ENCODE measurements around the gene CMTM8. TPM values are rescaled to one million over a fixed set of nuclear protein-coding genes. Genes with fewer than 3 reads are reported as not detected.
"Not testable (repeated sequence)": the region's sequence is repeated elsewhere in the genome, so short reads cannot be mapped to it uniquely, and the experiment has no call there.

Gene CMTM8, protein sequence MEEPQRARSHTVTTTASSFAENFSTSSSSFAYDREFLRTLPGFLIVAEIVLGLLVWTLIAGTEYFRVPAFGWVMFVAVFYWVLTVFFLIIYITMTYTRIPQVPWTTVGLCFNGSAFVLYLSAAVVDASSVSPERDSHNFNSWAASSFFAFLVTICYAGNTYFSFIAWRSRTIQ
- 7.6 TPM for polyA plus RNA-seq (2013, experiment 1 of 4)
- polyA plus RNA-seq (2013, experiment 2 of 4): 6.0 TPM
- 7.4 TPM for polyA plus RNA-seq (2013, experiment 3 of 4)
- 6.8 TPM for polyA plus RNA-seq (2013, experiment 4 of 4)

DNA sequence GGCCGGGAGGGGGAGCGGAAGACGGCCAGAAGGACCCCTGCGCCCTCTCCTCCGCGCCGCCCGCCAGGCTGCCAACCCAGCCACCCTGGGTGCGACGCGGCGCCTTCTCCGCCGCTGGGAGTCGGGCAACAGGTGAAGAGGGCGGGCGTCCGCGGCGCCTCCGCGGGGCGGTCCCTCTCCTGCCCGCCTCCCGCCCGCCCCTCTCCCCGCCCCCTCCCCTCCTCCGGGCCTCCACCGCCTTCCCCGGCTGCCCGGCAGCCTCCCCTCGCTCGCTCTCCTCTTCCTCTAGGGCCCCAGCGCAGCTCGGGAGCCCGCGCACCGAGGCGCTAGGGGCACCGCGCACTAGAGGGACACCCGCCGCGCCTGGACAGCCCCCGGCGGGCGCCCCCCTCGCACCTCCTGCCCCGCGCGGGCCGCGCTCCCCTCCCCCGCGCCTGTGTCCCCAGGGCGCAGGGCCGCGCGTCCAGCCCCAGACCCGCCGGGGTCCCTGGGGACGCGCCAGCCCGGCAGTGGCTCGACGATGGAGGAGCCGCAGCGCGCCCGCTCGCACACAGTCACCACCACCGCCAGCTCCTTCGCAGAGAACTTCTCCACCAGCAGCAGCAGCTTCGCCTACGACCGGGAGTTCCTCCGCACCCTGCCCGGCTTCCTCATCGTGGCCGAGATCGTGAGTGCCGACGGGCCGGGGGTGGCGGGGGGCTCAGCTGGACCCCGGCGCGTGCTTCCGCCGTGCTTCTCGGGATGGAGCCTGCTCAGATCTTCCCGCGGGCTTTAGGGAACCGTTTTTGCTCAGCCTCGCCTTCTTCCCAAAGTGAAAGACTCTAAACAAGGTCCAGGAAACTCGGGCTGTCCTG lies at the start of gene CMTM8:
TSS of gene CMTM8 (plus strand) at position 228 of the 854 bp plus-strand sequence. CDS start at position 521, 293 bp downstream.
- Histone ChIP-seq H3K4me3 (ENCODE audit: insufficient read depth, low read depth, low read length) (peak within 1 kb of the TSS; percentile 68), H3K27me3 (ENCODE audit: control insufficient read depth, insufficient read depth, low read length, poor library complexity, severe bottlenecking) (peaks cover 41% of the 10 kb centered on the region), H3K9me3 (ENCODE audit: control insufficient read depth, low read length) (no peaks in the 10 kb centered on the region), H3K36me3 (ENCODE audit: control insufficient read depth, insufficient read depth, low read length) (no peaks in the 10 kb centered on the region), H3K27ac (ENCODE audit: insufficient read depth, low read depth, low read length, poor library complexity, severe bottlenecking) (no peak within 1 kb of the TSS), H3K4me1 (ENCODE audit: control insufficient read depth, insufficient read depth, low read length) (peaks cover 8% of the 10 kb centered on the region)
- WGBS, 2 experiments: 0% methylated on average over 93 to 94 of the region's 96 CpGs

DNA sequence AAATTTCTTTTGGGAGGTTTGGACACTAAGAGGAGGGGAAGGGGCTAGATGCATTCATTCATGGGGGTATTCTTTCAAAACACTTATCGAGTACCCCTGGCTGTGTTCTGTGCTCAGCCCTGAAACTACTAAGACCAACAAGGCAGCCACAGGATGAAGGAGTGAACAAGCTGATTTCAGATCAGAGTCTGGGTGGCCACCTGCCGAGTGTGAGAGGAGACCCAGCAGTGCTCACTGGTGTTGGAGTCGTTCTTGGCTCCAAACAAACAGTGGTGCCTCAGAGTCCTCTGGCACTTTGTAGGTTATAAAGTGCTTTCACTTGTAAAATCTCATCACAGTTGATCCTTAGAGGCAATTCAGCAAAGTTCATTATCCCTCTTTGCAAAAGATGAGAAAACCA lies 48.8 kb upstream of the CMTM8 start:
- no peaks in the 10 kb centered on the region for H3K9me3 ChIP-seq (ENCODE audit: control insufficient read depth, low read length)
- H3K4me3 ChIP-seq (ENCODE audit: insufficient read depth, low read depth, low read length): no peak overlapping the region
- H3K27me3 ChIP-seq (ENCODE audit: control insufficient read depth, insufficient read depth, low read length, poor library complexity, severe bottlenecking): no peaks in the 10 kb centered on the region
- no peaks in the 10 kb centered on the region for H3K36me3 ChIP-seq (ENCODE audit: control insufficient read depth, insufficient read depth, low read length)
- H3K27ac ChIP-seq (ENCODE audit: insufficient read depth, low read depth, low read length, poor library complexity, severe bottlenecking): no peak overlapping the region
- H3K4me1 ChIP-seq (ENCODE audit: control insufficient read depth, insufficient read depth, low read length): no peaks in the 10 kb centered on the region
- WGBS, 2 experiments: 54 to 55% methylated on average over 3 of the region's 3 CpGs

DNA sequence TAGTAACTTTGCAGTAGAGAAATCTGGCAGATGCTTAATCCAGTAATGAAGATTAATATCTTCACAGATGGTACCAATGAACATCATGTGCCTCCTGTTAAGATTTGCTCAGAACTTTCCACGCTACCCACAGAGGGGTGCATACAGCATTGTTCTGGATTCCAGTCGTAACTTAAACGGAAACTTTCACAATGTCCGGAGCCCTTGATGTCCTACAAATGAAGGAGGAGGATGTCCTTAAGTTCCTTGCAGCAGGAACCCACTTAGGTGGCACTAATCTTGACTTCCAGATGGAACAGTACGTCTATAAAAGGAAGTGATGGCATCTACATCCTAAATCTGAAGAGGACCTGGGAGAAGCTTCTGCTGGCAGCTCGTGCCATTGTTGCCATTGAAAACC lies 47.9 kb upstream of the CMTM8 start:
- H3K4me1 ChIP-seq (ENCODE audit: control insufficient read depth, insufficient read depth, low read length); H3K27ac ChIP-seq (ENCODE audit: insufficient read depth, low read depth, low read length, poor library complexity, severe bottlenecking); H3K36me3 ChIP-seq (ENCODE audit: control insufficient read depth, insufficient read depth, low read length); H3K4me3 ChIP-seq (ENCODE audit: insufficient read depth, low read depth, low read length); H3K27me3 ChIP-seq (ENCODE audit: control insufficient read depth, insufficient read depth, low read length, poor library complexity, severe bottlenecking); H3K9me3 ChIP-seq (ENCODE audit: control insufficient read depth, low read length): not testable (repeated sequence)
- 95 to 97% methylated on average over 6 of the region's 6 CpGs for WGBS, 2 experiments

DNA sequence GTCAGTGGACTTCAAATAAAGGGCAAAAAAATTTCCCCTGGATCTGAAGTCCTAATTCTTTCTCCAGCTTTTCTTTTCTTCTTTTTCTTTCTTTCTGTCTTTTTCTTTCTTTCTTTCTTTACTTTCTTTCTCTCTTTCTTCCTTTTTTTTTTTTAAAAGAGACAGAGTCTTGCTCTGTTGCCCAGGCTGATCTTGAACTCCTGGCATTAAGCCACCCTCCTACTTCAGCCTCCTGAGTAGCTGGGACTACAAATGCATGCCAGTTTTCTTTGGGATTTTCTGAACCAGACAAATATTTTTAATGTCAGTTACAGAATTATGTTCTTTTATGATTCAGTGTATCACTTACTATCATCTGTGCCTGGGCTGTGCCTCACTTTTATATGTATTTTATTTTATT lies 45.4 kb upstream of the CMTM8 start:
- Histone ChIP-seq H3K27me3 (ENCODE audit: control insufficient read depth, insufficient read depth, low read length, poor library complexity, severe bottlenecking) (no peaks in the 10 kb centered on the region), H3K4me1 (ENCODE audit: control insufficient read depth, insufficient read depth, low read length) (no peaks in the 10 kb centered on the region)

DNA sequence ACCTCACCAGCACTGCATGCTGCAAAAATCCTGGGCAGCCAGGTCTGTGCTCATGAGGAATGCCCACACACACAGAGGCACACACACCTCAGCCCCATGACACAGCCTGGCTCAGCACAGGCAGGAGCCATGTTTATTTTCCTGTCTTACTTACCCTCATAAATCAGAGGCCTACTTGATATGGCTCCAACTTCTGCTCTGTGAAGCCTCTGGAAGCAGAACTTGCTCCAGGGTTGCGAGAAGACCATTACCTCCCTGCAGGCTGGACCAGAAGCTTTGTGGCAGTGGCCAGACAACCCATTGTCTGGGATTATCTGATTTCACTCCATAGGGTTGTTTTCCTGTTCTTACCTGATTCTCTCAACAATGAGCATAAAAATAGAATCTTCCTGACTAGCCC lies 43.8 kb upstream of the CMTM8 start:
- no peak overlapping the region for H3K27ac ChIP-seq (ENCODE audit: insufficient read depth, low read depth, low read length, poor library complexity, severe bottlenecking)
- no peaks in the 10 kb centered on the region for H3K4me1 ChIP-seq (ENCODE audit: control insufficient read depth, insufficient read depth, low read length)
- H3K9me3 ChIP-seq (ENCODE audit: control insufficient read depth, low read length): no peaks in the 10 kb centered on the region
- H3K36me3 ChIP-seq (ENCODE audit: control insufficient read depth, insufficient read depth, low read length): no peaks in the 10 kb centered on the region
- H3K27me3 ChIP-seq (ENCODE audit: control insufficient read depth, insufficient read depth, low read length, poor library complexity, severe bottlenecking): no peaks in the 10 kb centered on the region
- H3K4me3 ChIP-seq (ENCODE audit: insufficient read depth, low read depth, low read length): no peak overlapping the region
- WGBS, 2 experiments: 90 to 95% methylated on average over 1 of the region's 1 CpG

More for the DNA sequence above, 45.4 kb upstream of the CMTM8 start:
- no peaks in the 10 kb centered on the region for H3K36me3 ChIP-seq (ENCODE audit: control insufficient read depth, insufficient read depth, low read length)
- H3K4me3 ChIP-seq (ENCODE audit: insufficient read depth, low read depth, low read length): no peak overlapping the region
- no peaks in the 10 kb centered on the region for H3K9me3 ChIP-seq (ENCODE audit: control insufficient read depth, low read length)
- H3K27ac ChIP-seq (ENCODE audit: insufficient read depth, low read depth, low read length, poor library complexity, severe bottlenecking): no peak overlapping the region

DNA sequence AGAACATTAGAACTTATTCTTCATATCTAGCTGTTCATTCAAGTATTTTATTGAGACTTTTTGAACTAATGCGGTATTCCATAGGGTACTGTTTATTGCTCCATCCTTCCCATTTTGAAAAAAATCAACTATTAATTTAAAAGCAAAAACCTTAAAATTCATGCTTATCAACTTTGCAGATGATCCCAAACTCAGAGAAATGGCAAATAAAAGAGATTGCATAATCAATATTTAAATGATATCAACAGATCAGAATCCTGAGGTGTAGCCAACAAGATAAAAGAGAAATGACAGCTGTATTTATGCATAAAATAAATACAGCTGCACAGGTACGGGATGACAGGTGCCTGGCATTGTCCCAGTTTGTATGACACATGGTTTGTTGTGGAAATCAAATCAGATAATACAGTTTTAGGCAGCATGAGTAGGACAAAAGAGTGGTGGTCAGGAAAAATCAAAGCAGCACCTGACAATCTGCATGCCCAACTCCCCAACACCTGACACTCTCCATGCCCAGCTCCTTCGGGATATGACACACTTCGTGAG lies 42.4 kb upstream of the CMTM8 start:
- Histone ChIP-seq H3K36me3 (ENCODE audit: control insufficient read depth, insufficient read depth, low read length) (no peaks in the 10 kb centered on the region), H3K27me3 (ENCODE audit: control insufficient read depth, insufficient read depth, low read length, poor library complexity, severe bottlenecking) (no peaks in the 10 kb centered on the region), H3K4me3 (ENCODE audit: insufficient read depth, low read depth, low read length) (no peak overlapping the region), H3K4me1 (ENCODE audit: control insufficient read depth, insufficient read depth, low read length) (no peaks in the 10 kb centered on the region), H3K9me3 (ENCODE audit: control insufficient read depth, low read length) (no peaks in the 10 kb centered on the region), H3K27ac (ENCODE audit: insufficient read depth, low read depth, low read length, poor library complexity, severe bottlenecking) (no peak overlapping the region)
- WGBS, 2 experiments: 97% methylated on average over 4 of the region's 4 CpGs

DNA sequence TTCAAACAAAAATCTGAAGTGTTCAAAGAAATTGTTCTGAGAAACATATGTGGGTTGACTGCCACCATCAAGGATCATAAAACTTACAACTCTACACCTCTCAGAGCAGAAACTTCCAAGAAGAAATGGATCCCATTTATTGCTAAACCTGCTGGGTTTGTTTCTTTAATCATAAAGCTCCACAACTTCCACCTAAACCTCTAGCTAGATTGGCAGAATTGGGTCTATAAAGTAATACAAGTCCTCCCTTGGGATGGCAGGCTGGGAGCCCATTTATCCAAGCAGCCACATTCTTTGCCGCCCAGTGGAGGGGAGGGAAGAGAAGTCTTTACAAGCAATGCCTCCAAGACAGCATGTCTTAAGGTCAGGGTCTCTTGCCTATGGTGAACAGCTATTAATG lies 40.5 kb upstream of the CMTM8 start:
- H3K9me3 ChIP-seq (ENCODE audit: control insufficient read depth, low read length): no peaks in the 10 kb centered on the region
- no peaks in the 10 kb centered on the region for H3K36me3 ChIP-seq (ENCODE audit: control insufficient read depth, insufficient read depth, low read length)
- no peaks in the 10 kb centered on the region for H3K4me1 ChIP-seq (ENCODE audit: control insufficient read depth, insufficient read depth, low read length)
- H3K27me3 ChIP-seq (ENCODE audit: control insufficient read depth, insufficient read depth, low read length, poor library complexity, severe bottlenecking): no peaks in the 10 kb centered on the region
- no peak overlapping the region for H3K4me3 ChIP-seq (ENCODE audit: insufficient read depth, low read depth, low read length)
- no peak overlapping the region for H3K27ac ChIP-seq (ENCODE audit: insufficient read depth, low read depth, low read length, poor library complexity, severe bottlenecking)
- 96 to 100% methylated on average over 1 of the region's 1 CpG for WGBS, 2 experiments

DNA sequence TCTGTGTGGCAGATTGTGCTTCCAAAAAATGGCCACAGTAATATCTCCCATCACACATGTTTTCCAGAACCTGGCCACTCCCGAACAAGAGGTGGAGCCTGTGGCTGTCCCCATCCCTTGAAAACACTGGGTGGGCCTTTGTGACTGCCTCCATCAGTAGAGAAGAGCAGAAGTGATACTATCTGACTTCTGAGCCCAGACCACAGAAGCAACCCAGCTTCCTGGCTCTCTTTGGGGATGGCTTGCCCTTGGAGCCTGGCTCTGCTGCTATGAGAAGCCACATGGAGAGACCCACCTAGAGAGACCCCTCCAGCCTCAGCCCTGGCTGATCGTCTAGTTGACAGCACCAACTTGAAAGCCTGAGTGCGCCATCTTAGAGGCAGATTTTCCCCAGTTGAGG lies 39.8 kb upstream of the CMTM8 start:
- H3K36me3 ChIP-seq (ENCODE audit: control insufficient read depth, insufficient read depth, low read length): no peaks in the 10 kb centered on the region
- 93 to 94% methylated on average over 3 of the region's 3 CpGs for WGBS, 2 experiments
- H3K4me3 ChIP-seq (ENCODE audit: insufficient read depth, low read depth, low read length): no peak overlapping the region
- no peak overlapping the region for H3K27ac ChIP-seq (ENCODE audit: insufficient read depth, low read depth, low read length, poor library complexity, severe bottlenecking)
- H3K4me1 ChIP-seq (ENCODE audit: control insufficient read depth, insufficient read depth, low read length): no peaks in the 10 kb centered on the region
- no peaks in the 10 kb centered on the region for H3K9me3 ChIP-seq (ENCODE audit: control insufficient read depth, low read length)
- H3K27me3 ChIP-seq (ENCODE audit: control insufficient read depth, insufficient read depth, low read length, poor library complexity, severe bottlenecking): no peaks in the 10 kb centered on the region

DNA sequence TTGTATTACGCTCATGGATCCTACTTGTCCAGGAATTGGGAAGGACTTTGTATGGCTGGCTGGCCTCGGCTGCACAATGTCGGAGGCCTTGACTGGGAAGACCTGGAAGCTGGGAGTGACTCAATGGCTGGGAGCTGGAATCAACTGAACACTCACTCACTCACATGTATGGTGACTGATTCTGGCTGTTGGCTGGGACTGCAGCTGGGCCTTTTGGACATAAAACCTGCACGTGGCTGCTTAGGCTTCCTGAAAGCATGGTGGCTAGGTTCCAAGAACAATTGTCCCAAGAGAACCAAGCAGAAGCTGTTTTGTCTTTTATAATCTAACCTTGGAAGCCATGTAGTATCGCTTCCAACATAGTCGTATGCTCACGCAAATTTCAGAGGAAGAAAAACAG lies 38.0 kb upstream of the CMTM8 start:
- Histone ChIP-seq H3K27me3 (ENCODE audit: control insufficient read depth, insufficient read depth, low read length, poor library complexity, severe bottlenecking) (no peaks in the 10 kb centered on the region), H3K27ac (ENCODE audit: insufficient read depth, low read depth, low read length, poor library complexity, severe bottlenecking) (no peak overlapping the region), H3K9me3 (ENCODE audit: control insufficient read depth, low read length) (no peaks in the 10 kb centered on the region), H3K4me3 (ENCODE audit: insufficient read depth, low read depth, low read length) (no peak overlapping the region), H3K4me1 (ENCODE audit: control insufficient read depth, insufficient read depth, low read length) (no peaks in the 10 kb centered on the region), H3K36me3 (ENCODE audit: control insufficient read depth, insufficient read depth, low read length) (no peaks in the 10 kb centered on the region)
- 93 to 96% methylated on average over 7 of the region's 7 CpGs for WGBS, 2 experiments

DNA sequence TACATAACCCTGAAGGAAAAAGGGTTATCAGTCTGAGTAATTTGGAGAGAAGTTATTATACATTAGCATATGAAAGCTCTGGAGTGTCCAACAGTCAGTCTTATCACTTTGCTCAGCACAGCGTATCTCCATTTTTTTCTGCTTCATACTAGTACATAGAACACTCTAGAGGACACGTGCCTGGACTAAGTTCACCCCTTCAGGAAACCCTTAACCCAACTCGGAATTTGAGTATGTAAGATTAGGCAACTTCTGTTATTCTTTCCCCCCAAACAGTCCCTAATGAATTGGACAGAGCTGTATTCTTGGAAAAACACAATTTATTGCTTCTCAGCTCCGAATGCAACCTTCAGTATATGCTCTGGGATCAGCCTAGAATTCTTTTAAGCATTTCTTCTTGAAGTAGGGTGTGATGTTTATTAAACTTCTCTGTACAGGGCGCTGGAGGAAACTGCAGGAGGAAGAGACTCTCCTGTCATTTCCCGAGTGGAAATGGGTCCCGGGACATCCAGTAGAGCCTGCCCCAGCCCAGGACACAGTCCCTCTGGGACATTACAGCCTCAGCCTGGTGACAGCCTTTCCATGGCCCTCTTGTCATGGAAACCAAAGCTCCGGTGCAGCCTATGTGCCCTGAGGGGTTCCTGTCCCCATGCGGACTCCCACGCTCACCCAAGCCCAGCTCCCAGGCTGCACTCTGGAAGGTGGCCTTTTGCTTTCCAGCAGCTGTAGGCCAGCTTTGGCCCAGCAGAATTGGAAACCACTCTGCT lies 37.3 kb upstream of the CMTM8 start:
- H3K9me3 ChIP-seq (ENCODE audit: control insufficient read depth, low read length): no peaks in the 10 kb centered on the region
- H3K4me1 ChIP-seq (ENCODE audit: control insufficient read depth, insufficient read depth, low read length): no peaks in the 10 kb centered on the region
- no peaks in the 10 kb centered on the region for H3K36me3 ChIP-seq (ENCODE audit: control insufficient read depth, insufficient read depth, low read length)
- no peak overlapping the region for H3K27ac ChIP-seq (ENCODE audit: insufficient read depth, low read depth, low read length, poor library complexity, severe bottlenecking)
- WGBS, 2 experiments: 89 to 93% methylated on average over 10 of the region's 10 CpGs
- no peaks in the 10 kb centered on the region for H3K27me3 ChIP-seq (ENCODE audit: control insufficient read depth, insufficient read depth, low read length, poor library complexity, severe bottlenecking)
- H3K4me3 ChIP-seq (ENCODE audit: insufficient read depth, low read depth, low read length): no peak overlapping the region

All from ectodermal cell (in vitro differentiated cells).